Measurements from ENCODE around the gene SERINC1.
A peak's percentile ranks its signal among the peaks of the same experiment; 100 is the strongest.

SERINC1 gene

GRCh38 chr6:122476131-122476530, 4.5 kb upstream of the SERINC1 start:
- TF ChIP-seq RAD21 (IDR thresholded peaks at IDR 0.05; ENCODE audit: low read depth), result peak; percentile 40
- TF ChIP-seq MAX (IDR thresholded peaks at IDR 0.05), result no peak

- TF ChIP-seq USF1 (IDR thresholded peaks at IDR 0.05), result no peak
- no peak for TF ChIP-seq CEBPB (IDR thresholded peaks at IDR 0.05)
- no peak for TF ChIP-seq MAX (IDR thresholded peaks at IDR 0.05)
- TF ChIP-seq CREB1 (IDR thresholded peaks at IDR 0.05; ENCODE audit: low read depth), result no peak
- TF ChIP-seq ZBTB7A (IDR thresholded peaks at IDR 0.05; ENCODE audit: low read depth), result no peak
- TF ChIP-seq EGR1 (IDR thresholded peaks at IDR 0.05), result no peak
- TF ChIP-seq YY1 (IDR thresholded peaks at IDR 0.05; ENCODE audit: low read depth), result no peak
- TF ChIP-seq NFIC (IDR thresholded peaks at IDR 0.05), result no peak
- TF ChIP-seq TEAD4 (IDR thresholded peaks at IDR 0.05), result no peak
- TF ChIP-seq TCF12 (IDR thresholded peaks at IDR 0.05; ENCODE audit: low read depth), result no peak
- no peak for TF ChIP-seq REST (IDR thresholded peaks at IDR 0.05; ENCODE audit: low read depth)
Observed at GRCh38 chr6:122472022-122472340, 374 bp upstream of the SERINC1 start.

GRCh38 chr6:122461885-122462284, 9.7 kb downstream of the SERINC1 start:
- TF ChIP-seq CEBPB (IDR thresholded peaks at IDR 0.05) (no peak), ZBTB7A (IDR thresholded peaks at IDR 0.05; ENCODE audit: low read depth) (no peak), MAX (IDR thresholded peaks at IDR 0.05) (no peak)

GRCh38 chr6:122459240-122459639, 12.4 kb downstream of the SERINC1 start:
- no peak for TF ChIP-seq FOXM1 (IDR thresholded peaks at IDR 0.05; ENCODE audit: borderline replicate concordance, low read depth)
- TF ChIP-seq CEBPB (IDR thresholded peaks at IDR 0.05), result no peak
- TF ChIP-seq RAD21 (IDR thresholded peaks at IDR 0.05; ENCODE audit: low read depth), result no peak
- TF ChIP-seq TAF1 (IDR thresholded peaks at IDR 0.05; ENCODE audit: low read depth), result no peak

- TF ChIP-seq USF1 (IDR thresholded peaks at IDR 0.05), result no peak
- no peak for TF ChIP-seq REST (IDR thresholded peaks at IDR 0.05; ENCODE audit: low read depth)
- TF ChIP-seq FOXM1 (IDR thresholded peaks at IDR 0.05; ENCODE audit: borderline replicate concordance, low read depth), result no peak
- TF ChIP-seq MAX (IDR thresholded peaks at IDR 0.05), result no peak
- TF ChIP-seq TAF1 (IDR thresholded peaks at IDR 0.05; ENCODE audit: low read depth), result no peak
- no peak for TF ChIP-seq EGR1 (IDR thresholded peaks at IDR 0.05)
Observed at GRCh38 chr6:122458087-122458486, 13.5 kb downstream of the SERINC1 start.

GRCh38 chr6:122454673-122455072, 16.9 kb downstream of the SERINC1 start:
- TF ChIP-seq FOXM1 (IDR thresholded peaks at IDR 0.05; ENCODE audit: borderline replicate concordance, low read depth), result no peak
- no peak for TF ChIP-seq TEAD4 (IDR thresholded peaks at IDR 0.05)
- no peak for TF ChIP-seq USF1 (IDR thresholded peaks at IDR 0.05)
- TF ChIP-seq RAD21 (IDR thresholded peaks at IDR 0.05; ENCODE audit: low read depth), result no peak
- TF ChIP-seq ZBTB7A (IDR thresholded peaks at IDR 0.05; ENCODE audit: low read depth), result no peak
- TF ChIP-seq CREB1 (IDR thresholded peaks at IDR 0.05; ENCODE audit: low read depth), result no peak
- TF ChIP-seq REST (IDR thresholded peaks at IDR 0.05; ENCODE audit: low read depth), result no peak
- no peak for TF ChIP-seq TAF1 (IDR thresholded peaks at IDR 0.05; ENCODE audit: low read depth)
- no peak for TF ChIP-seq CEBPB (IDR thresholded peaks at IDR 0.05)
- TF ChIP-seq MAX (IDR thresholded peaks at IDR 0.05), result no peak
- TF ChIP-seq EGR1 (IDR thresholded peaks at IDR 0.05), result no peak
- TF ChIP-seq TCF12 (IDR thresholded peaks at IDR 0.05; ENCODE audit: low read depth), result no peak
- no peak for TF ChIP-seq EP300 (IDR thresholded peaks at IDR 0.05; ENCODE audit: borderline replicate concordance)
- TF ChIP-seq YY1 (IDR thresholded peaks at IDR 0.05; ENCODE audit: low read depth), result no peak
- no peak for TF ChIP-seq NFIC (IDR thresholded peaks at IDR 0.05)

Data from Ishikawa (cell line).